Upper lobe of left lung (tissue), 4 donors: ENCODE measurements around the gene CERKL.

Source experiments
- CTCF ChIP-seq, 6 experiments: fragments of 450-650 bp in 4 of 6; fragments of 200-600 bp in 2 of 6; sonication (generic) in 2 of 6; IDR thresholded peaks; one replicate each; pipeline ENCODE4 v1.5.1; 2016 to 2019; ENCODE audit warnings: antibody characterized with exemption in 6 of 6
- EP300 ChIP-seq, 4 donors: sonication (generic); formaldehyde crosslinking; IDR thresholded peaks; one replicate each; pipeline ENCODE4 v1.5.1; 2017; ENCODE audit warnings: antibody characterized with exemption in 4 of 4, control low read depth in 2 of 4
- POLR2A ChIP-seq, 4 donors: fragments of 450-650 bp; IDR thresholded peaks; one replicate each; pipeline ENCODE4 v1.5.1; 2016 to 2017; ENCODE audit warnings: antibody characterized with exemption in 4 of 4, mild to moderate bottlenecking in 2 of 4

- TF ChIP-seq CTCF (IDR thresholded peaks at IDR 0.05) (no peak), EP300 (IDR thresholded peaks at IDR 0.05) (no peak), POLR2A (IDR thresholded peaks at IDR 0.05) (no peak)
These were observed 50.7 kb downstream of the CERKL start for GRCh38 chr2:181605889-181606837.
